ENCODE data around the gene NR2F1-AS1. TPM values are rescaled to one million over a fixed set of nuclear protein-coding genes. Genes with fewer than 3 reads are reported as not detected.

NR2F1-AS1 gene
- total and polyA plus RNA-seq, 9 of the 15 experiments (the other 6 are each of a cell fraction or from before 2014, with no cell fraction given), result not detected

DNA sequence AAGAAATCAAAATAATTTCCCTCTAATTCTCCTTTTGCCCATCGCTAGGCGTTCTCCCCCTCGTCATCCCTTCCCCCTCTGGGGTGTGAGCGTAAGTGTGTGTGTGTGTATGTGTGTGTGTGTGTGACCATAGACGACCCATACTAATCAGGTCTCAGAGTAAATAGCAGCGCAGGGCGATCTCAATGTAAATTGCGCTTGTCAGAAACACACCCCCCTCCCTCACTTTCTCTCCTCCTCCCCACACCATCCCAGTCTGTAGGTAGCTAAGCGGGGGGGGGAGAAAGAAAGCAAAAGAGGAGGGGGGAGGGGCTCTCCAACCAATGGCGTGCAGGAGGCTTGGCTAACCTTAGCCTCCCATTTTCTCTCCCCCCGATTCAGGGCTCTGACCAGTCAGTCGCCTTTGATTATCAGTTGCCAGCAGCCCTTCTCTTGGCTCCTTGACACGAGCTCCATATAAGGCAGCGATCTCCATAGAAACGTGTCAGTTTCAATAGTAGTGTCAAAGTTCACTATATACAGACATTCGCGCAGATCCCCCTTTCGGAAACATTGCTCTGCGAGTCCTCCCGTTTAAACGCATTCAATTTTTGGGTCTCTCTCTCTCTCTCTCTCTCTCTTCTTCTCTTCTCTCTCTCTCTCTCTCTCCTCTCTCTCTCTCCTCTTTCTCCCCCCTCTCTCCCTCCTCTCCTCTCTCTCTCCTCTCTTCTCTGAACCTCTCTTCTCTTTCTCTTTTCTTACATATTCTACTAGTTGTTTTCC, 1.8 kb upstream of the NR2F1-AS1 start, which contains the start of gene NR2F1 (continued):
- no peak for TF ChIP-seq TEAD1 (CRISPR knock-in tag; IDR thresholded peaks at IDR 0.05)
- 0 out of 2 replicates have a peak, but pooled peaks have one; percentile 8 for TF ChIP-seq BHLHE40 (IDR thresholded peaks at IDR 0.05; ENCODE audit: low read length)
- peak; percentile 53; the same call in 1 of the 2 replicates for TF ChIP-seq RFX1 (IDR thresholded peaks at IDR 0.05)
- TF ChIP-seq NFYB (IDR thresholded peaks at IDR 0.05; ENCODE audit: extremely low read depth, insufficient read length), result peak; percentile 11
- TF ChIP-seq TAL1 (IDR thresholded peaks at IDR 0.05), result peak; percentile 44; the same call in 1 of the 2 replicates
- TF ChIP-seq, protein P1, sequence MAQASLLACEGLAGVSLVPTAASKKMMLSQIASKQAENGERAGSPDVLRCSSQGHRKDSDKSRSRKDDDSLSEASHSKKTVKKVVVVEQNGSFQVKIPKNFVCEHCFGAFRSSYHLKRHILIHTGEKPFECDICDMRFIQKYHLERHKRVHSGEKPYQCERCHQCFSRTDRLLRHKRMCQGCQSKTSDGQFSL (CRISPR knock-in tag; IDR thresholded peaks at IDR 0.05), result 0 out of 2 replicates have a peak, but pooled peaks have one; percentile 39
- TF ChIP-seq, protein P1 (tag; IDR thresholded peaks at IDR 0.05), result no peak; a peak in 1 of 4 replicates
- 0 out of 2 replicates have a peak, but pooled peaks have one; percentile 24 for TF ChIP-seq CBFA2T2 (conservative IDR thresholded peaks at IDR 0.05)
- TF ChIP-seq ARID1B (IDR thresholded peaks at IDR 0.05), result peak; percentile 55
- peak; percentile 63 for TF ChIP-seq CBFA2T3 (IDR thresholded peaks at IDR 0.05)
- no peak for TF ChIP-seq NR2C2 (CRISPR knock-in tag; IDR thresholded peaks at IDR 0.05)
- TF ChIP-seq NR2C2 (tag; IDR thresholded peaks at IDR 0.05), result peak; percentile 55; the same call in 1 of the 2 replicates

All from K562 (cell line).